GM19239 (cell line): ENCODE data around the gene CENPU.
"Not testable (repeated sequence)": the region's sequence is repeated elsewhere in the genome, so short reads cannot be mapped to it uniquely, and the experiment has no call there.

Experiments
- DNase-seq: peaks from one replicate; pipeline ENCODE4 v3.0.0; 2011; ENCODE audit warnings: low spot score; ENCODE audit not compliant: insufficient read length
- FAIRE-seq: peaks from 2 replicates; lab custom pipeline; 2011; peaks lifted over from hg19 to GRCh38; lab: Jason Lieb, UNC

Gene CENPU

DNA sequence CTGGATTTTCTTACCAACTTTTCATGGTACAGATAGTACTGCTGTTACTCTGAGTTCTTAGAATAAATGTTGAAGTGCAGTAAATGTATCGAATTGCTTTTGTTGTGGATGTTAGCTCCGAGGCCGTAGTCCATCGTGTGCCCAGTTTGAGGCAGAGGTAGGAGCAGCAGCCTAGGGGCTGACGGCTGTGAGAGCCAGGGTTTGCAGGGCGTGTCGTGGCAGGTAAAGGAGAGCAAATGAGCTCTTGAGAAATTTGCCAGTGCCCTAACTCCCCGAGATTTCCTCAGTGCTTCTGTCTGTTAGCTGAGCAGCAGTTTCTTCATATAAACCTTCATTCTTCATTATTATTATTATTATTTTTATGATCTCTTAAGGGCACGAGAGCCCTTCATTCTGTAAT is 62.8 kb downstream of the CENPU start:
- FAIRE-seq (no peak), DNase-seq (no peak)

DNA sequence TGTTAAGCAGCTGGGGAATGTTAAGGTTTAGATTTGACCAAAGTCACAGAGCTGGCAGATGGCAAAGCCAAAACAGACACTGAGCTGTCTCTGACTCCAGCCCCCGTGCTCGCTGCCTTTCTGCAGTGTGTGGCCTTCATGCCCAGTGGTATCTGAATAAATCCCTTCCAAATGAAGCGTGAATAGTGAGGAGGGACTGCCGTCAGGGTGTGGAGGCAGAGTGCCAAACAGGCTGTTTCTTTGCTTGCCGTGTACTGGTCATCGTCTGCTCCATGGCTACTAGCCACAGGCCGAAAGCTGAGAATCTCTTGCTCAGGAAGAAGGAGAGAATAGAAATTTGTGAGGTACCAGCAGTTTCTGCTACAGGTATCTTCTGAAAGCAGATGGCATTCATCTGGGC is 64.6 kb downstream of the CENPU start:
- DNase-seq (no peak), FAIRE-seq (no peak)

DNA sequence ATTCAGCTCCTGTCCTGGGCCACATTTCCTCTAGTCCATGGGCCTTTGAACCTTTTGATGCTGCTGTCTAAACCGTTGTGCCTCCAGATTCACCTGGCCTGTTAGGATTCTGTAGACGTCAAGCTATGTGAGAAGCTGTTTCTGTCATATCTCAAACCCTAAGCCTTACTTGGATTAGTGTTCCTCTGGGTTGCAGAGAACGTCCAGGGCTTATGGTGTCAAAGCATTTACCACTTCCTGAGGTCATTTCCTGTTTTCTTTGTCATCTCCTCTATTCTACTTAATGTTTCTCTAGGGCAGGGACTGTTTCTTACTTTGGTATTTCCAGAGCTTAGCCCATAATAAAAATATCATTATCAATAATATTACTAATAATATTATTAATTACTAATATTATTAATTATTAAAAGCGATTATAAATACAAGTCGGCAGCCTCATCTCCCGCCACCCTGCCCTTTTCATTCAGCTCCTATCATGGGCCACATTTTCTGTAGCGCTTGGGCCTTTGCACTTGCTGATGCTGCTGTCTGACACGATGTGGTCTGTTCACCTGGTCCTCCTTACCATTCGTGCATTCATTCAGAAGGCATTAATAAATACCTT is 65.3 kb downstream of the CENPU start:
- DNase-seq (no peak), FAIRE-seq (no peak)

DNA sequence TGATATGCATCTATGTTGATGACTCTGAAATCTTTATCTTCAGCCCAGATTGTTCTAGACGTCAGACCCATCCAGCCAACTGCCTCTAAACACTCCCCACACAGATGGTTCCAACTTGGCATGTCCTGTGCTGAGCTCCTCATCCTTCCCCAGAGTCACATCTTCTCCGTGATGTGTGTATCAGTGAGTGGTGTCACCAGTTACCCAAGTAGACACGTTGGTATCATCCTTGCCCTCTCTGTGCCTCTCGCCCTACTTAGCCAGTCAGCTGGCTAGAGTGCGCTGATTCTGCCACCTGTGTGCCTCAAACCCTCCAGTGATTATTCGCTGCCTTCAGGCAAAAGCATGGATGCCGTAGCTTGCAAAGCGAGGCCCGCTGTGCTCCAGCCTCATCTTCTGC is 65.8 kb downstream of the CENPU start:
- FAIRE-seq (no peak), DNase-seq (no peak)

DNA sequence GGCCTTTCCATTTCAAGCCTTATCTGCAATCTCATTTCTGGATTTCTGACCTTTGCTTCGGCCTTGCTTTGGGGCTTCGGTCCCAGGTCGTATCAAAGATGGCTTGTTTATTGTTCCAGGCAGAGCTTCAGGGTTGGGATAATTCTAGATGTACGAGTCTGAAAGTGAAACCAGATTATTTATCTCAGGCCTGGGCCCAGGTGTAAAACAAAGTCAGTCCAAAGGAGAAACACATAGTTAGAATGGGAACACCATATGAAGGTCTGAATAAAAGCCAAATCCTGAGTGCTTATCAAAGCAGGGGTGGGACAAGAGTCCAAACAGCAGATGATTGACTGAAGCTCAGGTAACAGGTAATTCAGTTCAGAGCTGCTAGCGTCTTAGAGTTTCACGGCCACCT is 67.2 kb downstream of the CENPU start:
- FAIRE-seq (no peak), DNase-seq (no peak)

DNA sequence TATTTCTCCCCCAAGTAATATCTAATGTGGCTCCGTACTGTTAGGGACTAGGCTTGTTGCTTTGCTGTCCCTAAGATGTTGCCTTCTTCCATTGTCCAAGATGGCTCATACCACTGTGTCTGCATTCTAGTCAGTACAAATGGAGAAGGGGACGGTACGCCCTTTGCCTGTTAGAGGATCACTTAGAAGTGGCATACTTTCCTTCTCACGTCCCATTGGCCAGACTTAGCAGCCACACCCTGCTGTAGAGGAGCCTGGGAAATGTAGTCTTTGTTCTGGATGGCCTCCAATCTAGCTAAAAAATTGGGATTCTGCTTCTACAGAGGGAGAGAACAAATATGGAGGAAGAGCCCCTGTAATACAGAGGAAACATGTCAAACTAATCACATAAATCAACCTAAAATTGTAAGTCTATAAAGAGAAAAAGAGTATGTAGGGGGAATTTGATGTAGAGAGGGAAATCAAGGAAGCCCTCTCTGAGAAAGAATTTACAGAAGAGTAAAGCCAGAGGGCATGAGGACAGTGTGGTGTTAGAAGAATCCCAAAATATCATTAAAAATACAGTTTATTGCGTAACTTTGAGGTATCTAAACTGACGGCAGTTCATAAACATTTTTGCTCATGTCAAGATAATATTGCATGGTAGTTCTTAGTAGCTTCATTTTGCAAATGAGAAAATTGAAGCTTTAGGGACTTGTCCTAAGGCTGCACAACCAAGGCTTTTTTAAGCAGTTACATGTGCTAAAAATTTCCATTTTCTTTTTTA is 69.3 kb downstream of the CENPU start:
- FAIRE-seq, result no peak
- no peak for DNase-seq

DNA sequence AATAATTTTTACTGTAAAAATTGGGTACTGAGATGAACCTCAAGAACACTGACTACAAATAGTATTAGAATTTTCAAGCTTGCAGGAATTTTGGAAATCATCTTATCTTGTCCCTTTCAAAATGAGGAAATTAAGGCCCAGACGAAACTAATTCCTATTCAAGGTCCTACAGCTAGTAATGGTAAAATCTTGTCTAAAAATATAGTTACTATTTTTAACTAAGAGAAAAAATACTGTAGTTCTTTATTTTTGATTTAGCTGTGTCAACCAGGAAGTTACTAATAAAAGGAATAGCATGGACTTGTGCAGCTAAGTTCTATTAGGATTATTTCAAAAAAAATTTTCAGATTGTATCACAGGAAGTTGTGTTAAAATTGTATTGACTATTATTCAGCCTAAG is 71.7 kb downstream of the CENPU start:
- no peak for FAIRE-seq
- DNase-seq, result no peak

DNA sequence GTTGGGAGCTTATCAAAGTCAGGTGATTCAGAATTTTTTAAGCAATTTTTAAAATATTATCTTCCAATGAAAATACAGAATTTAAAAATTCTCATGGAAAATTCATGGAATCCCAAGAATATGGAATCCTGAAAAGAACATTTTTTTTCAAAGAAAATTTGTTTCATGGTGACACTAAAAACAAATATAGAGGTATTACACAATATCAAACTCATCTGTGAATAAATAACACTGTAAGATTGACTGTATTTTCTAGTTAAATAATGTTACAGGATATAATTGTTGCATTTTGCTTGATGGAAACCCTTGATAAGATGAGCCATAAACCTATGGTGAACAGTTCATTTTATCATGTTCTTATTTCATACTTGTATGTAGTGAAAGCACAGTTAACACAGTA is 72.9 kb downstream of the CENPU start:
- DNase-seq (no peak), FAIRE-seq (no peak)

DNA sequence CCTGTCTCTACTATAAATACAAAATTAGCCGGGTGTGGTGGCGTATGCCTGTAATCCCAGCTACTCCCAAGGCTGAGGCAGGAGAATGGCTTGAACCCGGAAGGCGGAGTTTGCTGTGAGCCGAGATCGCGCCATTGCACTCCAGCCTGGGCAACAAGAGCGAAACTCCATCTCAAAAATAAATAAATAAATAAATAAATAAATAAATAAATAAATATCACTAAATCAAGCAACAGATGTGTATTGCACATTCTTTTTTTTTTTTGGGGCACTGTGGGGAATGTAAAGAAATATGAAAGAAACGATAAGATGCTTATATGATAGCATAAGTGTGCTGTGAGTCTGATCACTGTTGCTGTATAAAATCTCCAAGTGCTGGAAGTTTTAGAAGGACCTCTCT is 76.1 kb downstream of the CENPU start:
- not testable (repeated sequence) for FAIRE-seq, DNase-seq

DNA sequence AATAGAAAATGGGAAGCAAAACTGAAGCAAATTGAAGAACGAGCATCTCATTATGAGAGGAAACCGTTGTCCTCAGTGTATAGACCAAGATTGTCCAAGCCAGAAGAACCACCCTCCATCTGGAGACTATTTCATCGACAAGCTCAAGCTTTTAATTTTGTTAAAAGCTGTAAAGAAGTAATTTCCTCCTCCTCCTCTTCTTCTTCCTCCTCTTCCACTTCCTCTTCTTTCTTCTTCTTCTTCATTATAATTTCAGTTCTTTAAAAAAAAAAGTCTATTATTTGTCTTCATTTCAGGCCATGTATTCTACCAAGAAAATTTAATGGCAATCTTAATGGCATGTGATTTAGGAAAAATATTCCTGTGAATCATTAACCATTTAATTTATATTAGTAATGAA is 76.8 kb downstream of the CENPU start:
- FAIRE-seq, result no peak
- DNase-seq, result no peak

DNA sequence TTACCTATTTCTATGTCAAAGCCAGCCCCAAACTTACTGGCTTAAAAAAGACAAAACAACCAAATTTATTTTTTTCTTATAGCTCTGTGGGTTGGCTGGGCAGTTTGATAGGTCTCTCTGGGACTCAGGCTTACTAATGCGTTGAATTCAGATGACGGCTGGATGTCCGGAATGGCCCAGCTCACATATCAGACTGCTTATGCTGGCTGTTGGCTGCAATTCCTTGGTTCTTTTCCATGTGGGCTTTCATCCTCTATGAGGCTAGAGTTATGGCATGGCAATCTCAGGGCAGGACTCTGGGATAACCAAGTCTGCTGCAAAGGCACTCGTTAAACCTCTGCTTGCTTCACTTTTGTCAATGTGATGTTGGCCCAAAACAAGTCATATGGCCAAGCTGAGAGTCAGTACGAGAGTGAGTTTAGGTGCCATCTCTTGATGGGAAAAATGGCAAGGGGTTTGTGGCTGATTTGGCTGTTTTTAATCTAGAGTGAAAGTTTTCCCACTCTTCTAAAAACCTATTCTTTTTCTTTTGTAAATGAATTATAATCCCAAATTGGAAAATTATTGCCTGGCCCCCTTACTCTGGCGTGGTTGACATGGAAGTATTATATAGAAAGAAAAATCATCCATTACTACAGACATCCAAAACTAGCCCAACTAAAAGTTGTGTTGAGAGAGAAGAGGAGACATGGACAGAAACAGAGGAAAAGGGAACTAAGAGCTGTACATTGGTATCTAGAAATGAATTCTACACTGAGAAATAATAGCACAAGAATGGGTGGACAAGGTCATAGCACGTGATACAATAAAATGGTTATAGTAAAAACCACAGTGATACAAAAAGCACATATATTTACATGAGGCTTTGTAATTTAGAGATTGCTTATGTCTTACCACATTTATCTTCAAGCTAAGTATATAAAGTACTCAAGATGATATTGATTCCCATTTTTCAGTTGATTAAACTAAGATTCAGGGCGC is 77.7 kb downstream of the CENPU start:
- DNase-seq (no peak), FAIRE-seq (peak; percentile 61)

DNA sequence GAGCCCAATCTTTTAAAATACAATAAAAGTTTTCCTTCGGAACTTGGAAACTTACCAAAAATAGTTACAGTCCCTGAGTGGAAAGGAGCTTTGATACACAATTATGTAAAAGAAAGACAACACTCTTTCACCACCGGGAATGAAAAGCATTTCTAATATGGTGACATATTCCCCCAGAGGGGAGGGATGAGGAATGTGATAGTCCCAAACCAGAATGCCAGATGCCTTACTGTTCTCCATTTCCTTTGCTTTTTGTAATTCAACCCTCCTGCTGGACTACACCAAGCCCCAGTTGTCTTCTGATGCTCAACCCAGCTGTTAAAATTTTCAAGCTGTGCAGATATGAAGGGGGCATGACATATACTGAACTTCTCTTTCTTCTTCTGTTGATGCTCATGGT is 80.2 kb downstream of the CENPU start:
- FAIRE-seq (no peak), DNase-seq (no peak)

DNA sequence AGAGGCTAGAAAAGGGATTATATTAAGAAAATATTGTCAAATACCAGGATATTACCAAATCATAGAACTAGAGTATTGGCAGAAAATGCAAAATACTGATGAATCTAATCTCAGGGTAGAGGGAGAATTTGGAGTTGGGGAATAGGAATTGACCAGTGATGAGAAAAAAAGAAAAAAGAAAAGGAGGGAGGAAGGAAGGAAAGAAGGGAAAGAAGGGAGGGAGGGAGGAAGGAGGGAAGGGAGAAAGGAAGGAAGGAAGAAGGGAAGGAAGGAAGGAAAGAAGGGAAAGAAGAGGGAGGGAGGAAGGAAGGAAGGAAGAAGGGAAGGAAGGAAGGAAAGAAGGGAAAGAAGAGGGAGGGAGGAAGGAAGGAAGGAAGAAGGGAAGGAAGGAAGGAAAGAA is 81.2 kb downstream of the CENPU start:
- FAIRE-seq, DNase-seq: not testable (repeated sequence)

DNA sequence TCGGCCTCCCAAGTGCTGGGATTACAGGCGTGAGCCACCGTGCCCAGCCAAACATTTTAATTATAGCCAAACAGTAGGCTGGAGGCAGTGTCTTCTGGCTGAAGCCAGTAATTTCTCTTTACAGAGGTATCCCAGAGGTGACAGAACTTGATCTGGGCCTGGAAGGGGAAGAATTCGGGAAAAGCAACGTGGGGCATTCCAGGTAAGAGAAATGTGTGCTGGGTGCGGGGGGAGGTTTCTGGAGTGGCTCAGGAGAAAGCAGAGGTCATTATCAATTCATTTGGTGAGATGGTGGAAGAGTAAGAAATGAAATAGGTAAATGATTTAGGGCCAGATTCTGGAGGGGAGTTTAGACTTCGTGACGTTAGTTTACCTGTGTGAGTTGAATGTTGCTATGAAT is 82.0 kb downstream of the CENPU start:
- FAIRE-seq, result no peak
- DNase-seq, result no peak

DNA sequence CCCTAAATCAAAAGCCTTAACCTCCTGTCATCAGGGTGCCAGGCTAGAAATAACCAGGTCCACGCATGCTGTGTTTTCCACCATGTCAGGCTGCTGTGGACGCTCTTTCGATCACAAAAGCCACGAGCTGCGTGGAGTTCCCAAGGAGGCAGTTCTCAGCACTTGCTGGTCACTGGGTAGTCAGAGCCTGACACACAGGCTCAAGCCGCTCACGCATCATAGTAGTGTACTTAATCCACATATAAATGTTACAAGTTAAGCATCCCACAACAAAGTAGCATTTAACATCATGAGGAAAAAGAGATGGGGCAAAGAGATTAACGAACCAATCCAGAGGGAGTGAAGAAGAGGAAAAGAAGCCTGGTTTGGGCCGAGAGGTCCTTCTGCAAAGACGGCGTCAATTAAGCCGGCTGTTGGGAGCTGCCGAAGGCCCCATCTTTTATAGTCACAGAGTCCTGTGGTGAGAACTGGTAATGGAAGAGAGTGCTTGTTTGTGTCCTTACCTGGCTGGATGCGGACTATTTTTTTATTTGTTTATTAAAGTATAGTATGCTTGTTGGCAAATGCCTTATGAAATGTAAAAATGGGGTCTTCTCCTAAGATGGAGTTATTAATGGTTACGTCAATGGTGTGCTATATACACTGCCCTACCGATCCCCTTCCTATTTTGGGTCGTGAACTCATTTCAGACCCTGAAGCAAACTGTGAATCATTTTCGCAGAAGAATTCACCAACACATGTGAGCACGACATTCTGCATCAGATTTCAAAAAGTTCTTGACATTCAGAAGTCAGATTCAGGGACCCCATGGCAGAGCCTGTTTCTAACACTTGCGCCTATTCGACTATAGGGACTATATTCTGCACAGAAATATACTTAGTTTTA is 83.7 kb downstream of the CENPU start:
- DNase-seq, result no peak
- FAIRE-seq, result peak; percentile 64

DNA sequence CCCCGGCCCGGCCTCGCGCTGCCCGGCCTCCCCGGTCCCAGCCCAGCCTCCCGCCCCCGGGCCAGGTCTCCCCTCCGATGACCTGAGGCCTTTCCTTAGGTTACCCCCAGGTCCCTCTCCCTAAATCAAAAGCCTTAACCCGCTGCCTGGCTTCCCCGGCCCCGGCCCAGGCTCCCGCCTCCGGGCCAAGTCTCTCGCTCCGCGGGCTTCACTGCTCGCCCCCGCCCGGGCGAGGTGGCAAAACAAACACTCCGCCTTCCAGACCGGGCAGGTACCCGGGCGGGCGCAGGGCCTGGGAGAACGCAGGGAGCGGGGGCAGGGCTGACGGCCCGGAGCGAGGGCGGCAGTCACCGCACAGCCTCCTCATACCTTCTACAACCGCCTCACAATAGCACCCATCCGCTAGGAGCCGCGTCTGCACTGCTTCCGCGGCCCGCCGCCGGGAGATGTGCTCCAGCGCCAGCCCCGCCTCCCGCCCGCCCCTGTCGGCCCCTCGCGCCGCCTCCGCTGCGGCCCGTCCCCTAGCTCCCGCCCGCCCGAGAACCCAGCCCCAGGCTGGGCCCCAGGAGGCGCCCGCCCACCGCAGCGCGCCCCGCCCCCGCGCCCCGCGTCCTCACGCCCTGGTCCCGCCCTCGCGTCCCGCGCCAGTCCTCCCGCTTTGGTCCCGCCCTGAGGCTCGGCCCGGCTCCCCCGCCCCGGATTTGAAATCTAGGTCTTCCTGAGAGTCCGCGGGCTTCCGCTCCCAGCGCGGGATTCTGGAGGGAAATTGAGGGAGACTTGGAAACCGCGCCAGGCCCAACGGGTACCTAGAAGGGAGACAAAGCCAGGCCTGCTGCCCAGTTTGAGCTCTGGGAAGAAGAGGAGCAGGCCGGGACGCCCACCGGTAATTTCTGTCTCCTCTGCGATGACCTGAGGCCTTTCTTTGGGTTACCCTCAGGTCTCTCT is 84.6 kb downstream of the CENPU start, which contains the start of the genes CASP3 and PRIMPOL:
CASP3 (minus strand) TSS at position 422 of the 945 bp plus-strand sequence. CDS start 10,994 bp downstream, outside the sequence.
PRIMPOL (plus strand) TSS at position 713 of the 945 bp plus-strand sequence. CDS start 7,403 bp downstream, outside the sequence.
- FAIRE-seq, result peak; percentile 94

DNA sequence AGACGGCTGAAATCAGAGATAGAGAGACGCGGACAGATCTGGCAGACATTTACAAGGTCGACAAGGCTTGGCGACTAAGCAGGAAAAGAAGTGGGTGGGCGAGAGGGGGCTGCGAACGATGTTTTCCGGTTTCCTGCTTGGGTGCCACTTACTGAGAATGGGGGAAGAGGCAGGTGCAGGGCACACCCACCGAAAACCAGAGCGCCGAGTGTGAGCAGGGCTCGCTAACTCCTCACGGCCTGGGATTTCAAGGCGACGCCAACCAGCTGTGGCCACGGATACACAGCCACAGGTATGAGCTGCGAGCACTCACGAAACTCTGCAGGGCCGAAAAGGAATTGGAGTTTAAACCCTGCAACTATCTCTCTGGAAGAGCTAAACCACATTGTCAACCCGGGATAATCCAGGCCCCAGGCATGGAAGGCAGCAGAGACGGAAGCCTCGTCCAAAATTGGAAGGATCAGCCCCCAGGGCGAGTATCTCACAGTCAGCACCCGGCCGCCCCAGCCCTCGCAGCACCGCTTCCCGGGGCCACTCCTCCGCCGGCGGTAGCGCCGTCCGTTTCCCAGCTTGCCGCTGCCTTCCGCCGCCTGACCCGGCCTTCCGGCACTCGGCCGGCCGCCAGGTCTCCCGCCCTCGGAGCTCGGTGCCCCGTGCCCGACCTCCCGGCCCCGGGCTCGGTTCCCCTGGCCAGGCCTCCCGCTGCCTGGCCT is 85.4 kb downstream of the CENPU start:
- FAIRE-seq, result peak; percentile 67
- DNase-seq, result no peak

More for the DNA sequence above, 84.6 kb downstream of the CENPU start, which contains the start of the genes CASP3 and PRIMPOL:
- DNase-seq, result peak; percentile 71

DNA sequence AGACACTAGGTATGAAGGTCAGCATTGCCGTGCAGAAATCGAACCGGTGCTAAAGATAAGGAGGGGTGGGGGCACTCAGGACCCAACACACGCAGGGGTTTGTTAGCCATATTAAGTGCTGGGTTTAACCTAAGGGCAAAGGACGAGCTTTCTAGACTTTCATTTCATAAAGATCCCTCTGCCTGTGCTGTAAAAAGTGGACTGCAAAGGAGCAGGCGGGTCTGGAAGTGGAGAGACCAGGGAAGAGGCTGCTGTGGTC is 85.9 kb downstream of the CENPU start:
- peak; percentile 54 for FAIRE-seq
- no peak for DNase-seq
